HG02973 (cell line): ENCODE results near the gene NAA30.
A peak's percentile ranks its signal among the peaks of the same experiment; 100 is the strongest.
"Not testable (repeated sequence)": the region's sequence is repeated elsewhere in the genome, so short reads cannot be mapped to it uniquely, and the experiment has no call there.

Experiments used
- ATAC-seq: cut with Tn5 transposase; IDR thresholded peaks from one replicate; pipeline ENCODE4 v1.9.1; 2021; ENCODE audit warnings: moderate library complexity; ENCODE audit not compliant: unreplicated experiment

NAA30 gene

GRCh38 chr14:57390037-57390805, at the start of gene NAA30:
Gene NAA30 (plus strand): TSS chr14:57390586. CDS start chr14:57390958, 372 bp downstream.
- ATAC-seq, result peak; percentile 73

- not testable (repeated sequence) for ATAC-seq
Measured at GRCh38 chr14:57343545-57344297, 46.7 kb upstream of the NAA30 start.

GRCh38 chr14:57345106-57345505, 45.3 kb upstream of the NAA30 start:
- no peak for ATAC-seq

GRCh38 chr14:57346741-57347140, 43.6 kb upstream of the NAA30 start:
- ATAC-seq, result no peak

GRCh38 chr14:57352396-57353170, 37.8 kb upstream of the NAA30 start:
- no peak for ATAC-seq

GRCh38 chr14:57355081-57355800, 35.1 kb upstream of the NAA30 start:
- ATAC-seq, result no peak

- no peak for ATAC-seq
Measured at GRCh38 chr14:57362361-57362760, 28.0 kb upstream of the NAA30 start.

GRCh38 chr14:57364659-57365450, 25.5 kb upstream of the NAA30 start:
- ATAC-seq, result no peak

- ATAC-seq, result not testable (repeated sequence)
Measured at GRCh38 chr14:57370187-57370586, 20.2 kb upstream of the NAA30 start.

GRCh38 chr14:57371013-57371412, 19.4 kb upstream of the NAA30 start:
- ATAC-seq, result no peak

- ATAC-seq, result no peak
Measured at GRCh38 chr14:57375156-57375555, 15.2 kb upstream of the NAA30 start.

- no peak for ATAC-seq
Measured at GRCh38 chr14:57378661-57379060, 11.7 kb upstream of the NAA30 start.

- ATAC-seq, result no peak
Measured at GRCh38 chr14:57380935-57381334, 9.5 kb upstream of the NAA30 start.

- no peak for ATAC-seq
Measured at GRCh38 chr14:57382283-57382682, 8.1 kb upstream of the NAA30 start.

- ATAC-seq, result no peak
Measured at GRCh38 chr14:57383125-57383745, 7.2 kb upstream of the NAA30 start.

- ATAC-seq, result no peak
Measured at GRCh38 chr14:57388067-57388466, 2.3 kb upstream of the NAA30 start.

GRCh38 chr14:57389646-57390036, 745 bp upstream of the NAA30 start:
- no peak for ATAC-seq

- ATAC-seq, result peak; percentile 38
Measured at GRCh38 chr14:57390806-57391516, 575 bp downstream of the NAA30 start.
